ENCODE results near the gene NTN1.
A peak's percentile ranks its signal among the peaks of the same experiment; 100 is the strongest.

NTN1 gene

GRCh38 chr17:9266697-9267117, 245.4 kb downstream of the NTN1 start:
- DNase-seq (ENCODE audit: low read depth in 3 of 3, low spot score in 1 of 3): no peak

DNA sequence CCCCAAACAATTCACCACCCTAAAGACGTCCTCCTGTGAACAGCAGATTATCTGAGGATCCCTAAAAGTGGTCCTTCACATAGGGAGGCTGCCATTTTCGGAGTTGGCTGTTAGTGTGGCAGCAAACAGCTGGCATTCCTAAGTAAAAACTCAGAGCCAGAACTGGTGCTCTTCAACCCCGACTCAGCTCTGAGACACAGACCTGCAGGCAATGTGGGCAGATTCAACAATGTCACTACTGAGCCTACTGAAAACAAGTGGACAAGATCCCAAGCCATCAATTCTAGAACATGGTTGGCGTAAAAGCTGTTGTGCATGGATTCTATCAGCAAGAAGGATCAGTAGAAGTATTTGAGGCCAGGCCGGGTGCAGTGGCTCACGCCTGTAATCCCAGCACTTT, 247.2 kb downstream of the NTN1 start:
- DNase-seq (ENCODE audit: low read depth in 3 of 3, low spot score in 1 of 3): no peak

DNA sequence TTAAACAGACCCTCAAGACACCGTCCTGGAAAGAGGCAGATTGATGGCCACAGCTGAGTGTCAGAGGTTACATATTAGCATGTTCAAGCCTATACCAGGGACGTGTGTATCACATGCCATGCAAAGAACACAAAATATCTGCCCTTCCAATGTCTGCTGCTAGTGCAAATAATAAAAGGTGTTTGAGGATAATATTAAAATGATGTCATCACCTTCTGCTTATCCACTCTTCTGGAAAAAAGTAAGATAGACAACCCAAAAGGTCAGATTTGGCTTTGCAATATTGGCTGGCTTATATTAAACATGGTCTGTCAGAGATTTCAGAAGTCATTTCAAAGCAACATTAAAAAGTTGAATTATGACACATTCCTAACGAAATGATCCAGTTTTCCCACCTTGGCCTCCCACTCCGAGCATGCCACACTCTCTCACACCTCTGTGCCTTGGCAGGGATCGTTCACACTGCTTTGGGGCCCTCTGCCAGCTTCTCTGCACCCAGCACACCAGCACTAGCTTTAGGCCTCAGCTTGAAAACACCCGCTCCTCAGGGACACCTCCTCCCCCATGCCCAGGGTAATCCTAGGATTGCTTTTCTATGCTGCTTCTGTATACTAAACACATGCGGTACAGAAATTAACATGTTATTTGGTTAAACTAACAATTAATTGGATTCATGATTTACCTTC, 248.2 kb downstream of the NTN1 start:
- DNase-seq (ENCODE audit: low read depth in 3 of 3, low spot score in 1 of 3): no peak

- DNase-seq (ENCODE audit: low read depth in 3 of 3, low spot score in 1 of 3): no peak
Measured at GRCh38 chr17:9270921-9271320, 249.6 kb downstream of the NTN1 start.

DNA sequence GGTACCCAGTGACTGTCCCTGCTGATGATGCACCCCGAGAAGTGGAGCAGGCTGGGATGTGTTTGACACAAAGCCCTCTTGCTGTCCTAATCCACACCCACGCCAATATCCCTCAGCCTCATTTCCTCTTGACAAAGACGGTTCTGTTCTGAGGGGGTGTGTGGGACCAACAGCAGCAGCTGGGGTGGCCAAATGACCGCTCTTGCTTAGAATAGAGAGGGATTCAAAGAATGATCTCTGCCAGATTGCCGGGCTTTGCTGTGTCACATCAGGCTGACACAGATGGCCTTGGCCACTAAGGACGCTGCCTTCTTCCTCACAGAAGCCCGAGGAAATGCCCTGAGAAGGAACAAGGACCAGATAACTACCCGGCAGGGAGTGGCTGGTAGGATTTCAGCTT, 250.7 kb downstream of the NTN1 start:
- DNase-seq (ENCODE audit: low read depth in 3 of 3, low spot score in 1 of 3): no peak

GRCh38 chr17:9272501-9273200, 251.3 kb downstream of the NTN1 start:
- no peak for DNase-seq (ENCODE audit: low read depth in 3 of 3, low spot score in 1 of 3)

- no peak for DNase-seq (ENCODE audit: low read depth in 3 of 3, low spot score in 1 of 3)
Measured at GRCh38 chr17:9273428-9274391, 252.4 kb downstream of the NTN1 start.

DNA sequence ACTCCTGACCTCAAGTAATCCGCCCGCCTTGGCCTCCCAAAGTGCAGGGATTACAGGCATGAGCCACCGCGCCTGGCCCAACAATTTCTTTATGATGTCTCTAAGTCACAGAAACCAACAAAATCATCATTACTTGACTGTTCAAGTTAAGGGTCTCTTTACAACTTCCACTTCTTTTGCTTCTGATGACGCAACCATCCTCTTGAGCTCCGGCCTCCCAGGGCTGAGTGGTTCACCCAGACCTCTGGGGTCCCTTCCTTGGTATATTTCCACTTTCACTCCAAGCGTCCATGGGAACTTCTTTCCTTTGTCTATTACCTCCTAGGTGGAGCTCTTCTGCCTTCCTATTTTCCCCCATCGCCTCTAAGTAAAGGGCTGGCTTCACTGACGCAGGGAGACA, 253.7 kb downstream of the NTN1 start:
- DNase-seq (ENCODE audit: low read depth in 3 of 3, low spot score in 1 of 3): no peak

- DNase-seq (ENCODE audit: low read depth in 3 of 3, low spot score in 1 of 3): no peak
Measured at GRCh38 chr17:9279893-9280292, 258.6 kb downstream of the NTN1 start.

DNA sequence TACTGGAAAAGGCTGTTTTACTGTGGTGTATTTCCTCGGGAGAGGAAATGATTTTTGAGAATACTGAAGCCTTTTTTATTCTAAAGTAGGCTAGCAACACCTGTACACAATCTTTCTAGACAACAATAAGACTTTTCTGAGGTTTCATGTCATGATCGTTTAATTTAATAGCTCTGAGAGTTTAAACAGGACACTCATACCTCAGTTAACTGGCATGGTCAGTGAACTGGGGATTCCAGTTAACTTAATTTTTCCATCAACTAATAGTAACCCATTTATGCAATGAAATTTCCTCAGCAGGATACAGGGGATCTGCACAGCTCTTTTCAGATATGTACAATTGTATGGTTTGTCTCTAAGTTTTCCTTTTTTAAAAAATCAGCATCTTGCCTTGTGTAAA, 262.6 kb downstream of the NTN1 start:
- DNase-seq (ENCODE audit: low read depth in 3 of 3, low spot score in 1 of 3): no peak

DNA sequence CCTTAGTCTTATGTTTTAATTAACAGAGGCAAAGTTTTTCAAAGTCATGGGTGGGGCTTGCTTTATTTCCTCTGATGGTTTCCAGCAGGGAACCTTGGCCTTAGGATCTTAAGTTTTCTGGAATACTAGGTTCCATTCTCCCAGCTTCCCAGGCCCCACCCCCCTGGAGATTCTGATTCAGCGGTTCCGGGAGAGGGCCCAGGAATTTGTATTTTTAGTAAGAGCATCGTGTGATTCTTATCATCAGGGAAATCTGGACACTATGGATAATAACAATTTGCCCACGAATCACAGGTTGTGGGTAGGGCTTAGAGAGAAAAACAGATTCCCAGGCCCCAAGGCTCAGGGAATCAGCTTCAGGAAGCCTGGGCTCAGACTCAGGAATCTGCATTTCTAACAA, 263.6 kb downstream of the NTN1 start:
- DNase-seq (ENCODE audit: low read depth in 3 of 3, low spot score in 1 of 3): no peak

- no peak for DNase-seq (ENCODE audit: low read depth in 3 of 3, low spot score in 1 of 3)
Measured at GRCh38 chr17:9285602-9286427, 264.5 kb downstream of the NTN1 start.

DNA sequence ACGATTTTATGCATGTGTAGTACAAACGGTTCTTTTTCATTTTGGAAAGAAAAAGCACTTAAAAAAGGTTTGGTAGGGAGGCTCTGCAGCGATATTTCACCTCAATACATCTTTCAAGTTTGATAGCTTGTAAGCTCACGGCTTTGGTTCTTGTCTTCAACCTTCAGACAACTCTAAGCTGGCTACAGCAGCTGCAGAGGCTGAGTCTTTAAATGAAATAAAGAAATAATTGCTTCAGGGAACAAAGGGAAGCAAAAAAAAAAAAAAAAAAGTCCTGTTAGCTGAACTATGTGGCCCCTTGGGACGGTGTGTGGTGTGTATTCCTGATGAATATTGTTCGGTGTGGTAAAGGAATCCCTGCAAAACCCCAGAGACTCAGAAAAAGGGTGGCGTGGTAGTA, 265.1 kb downstream of the NTN1 start:
- DNase-seq (ENCODE audit: low read depth in 3 of 3, low spot score in 1 of 3): no peak

GRCh38 chr17:9287306-9287705, 266.0 kb downstream of the NTN1 start:
- no peak for DNase-seq (ENCODE audit: low read depth in 3 of 3, low spot score in 1 of 3)

- no peak for DNase-seq (ENCODE audit: low read depth in 3 of 3, low spot score in 1 of 3)
Measured at GRCh38 chr17:9290226-9290613, 268.9 kb downstream of the NTN1 start.

DNA sequence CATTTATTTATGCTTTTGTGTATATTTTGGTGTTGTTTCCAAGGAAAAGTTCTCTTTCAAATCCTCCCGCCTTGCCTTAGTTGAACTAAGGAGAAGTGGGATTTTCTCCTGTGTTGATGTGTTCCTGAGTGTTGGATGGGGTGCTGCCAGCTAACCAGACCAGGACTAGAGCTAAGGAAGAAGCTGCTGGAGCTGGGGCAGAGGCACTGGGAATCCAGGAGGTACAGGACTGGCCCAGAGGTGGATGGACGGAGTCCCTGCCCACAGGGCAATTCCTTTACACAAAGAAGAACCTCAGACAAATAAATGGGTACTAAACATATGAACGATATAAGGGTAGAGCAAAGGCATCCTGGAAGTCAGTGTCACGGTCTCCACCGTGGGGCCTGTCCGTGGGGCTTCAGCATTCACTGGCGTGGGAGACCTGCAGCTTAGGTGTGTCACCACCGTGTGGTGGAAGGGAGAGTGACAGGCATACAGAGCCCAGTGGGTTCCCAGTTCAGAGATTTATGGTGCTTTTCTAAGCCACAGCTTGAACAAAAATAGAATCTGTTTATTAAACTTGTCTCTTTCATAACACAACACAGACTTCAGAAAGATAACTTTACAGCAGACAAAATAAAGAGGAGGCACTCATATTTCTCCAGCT, 270.7 kb downstream of the NTN1 start:
- DNase-seq (ENCODE audit: low read depth in 3 of 3, low spot score in 1 of 3): peak in 1 of 3 donors; percentile 32

DNA sequence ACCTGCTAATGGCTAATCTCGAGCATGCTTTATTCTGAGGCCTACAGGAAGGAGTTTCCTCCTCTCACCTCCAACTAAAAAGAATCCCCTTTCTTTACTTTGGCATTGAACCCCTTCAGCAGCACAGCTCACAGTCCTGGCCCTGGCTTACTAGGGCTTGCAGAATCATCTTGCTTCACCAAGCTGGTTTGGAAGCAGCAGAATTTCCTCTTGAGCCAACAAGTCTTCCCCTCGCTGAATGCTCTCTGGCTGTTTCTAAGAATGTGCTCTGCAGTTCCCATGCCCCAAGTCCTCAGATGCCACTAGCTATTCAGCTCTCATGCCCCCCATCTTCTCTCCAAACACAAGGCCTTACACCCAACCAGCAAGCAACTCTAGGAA, 271.2 kb downstream of the NTN1 start:
- DNase-seq (ENCODE audit: low read depth in 3 of 3, low spot score in 1 of 3): no peak
